H1 (cell line): ENCODE data around the gene FERMT1.

Experiments used
- GABPA ChIP-seq: IDR thresholded peaks from 2 replicates; pipeline ENCODE4 v1.6.1; 2011; ENCODE audit warnings: mild to moderate bottlenecking, low read length, moderate library complexity, borderline replicate concordance; ENCODE audit not compliant: insufficient read depth
- JUND ChIP-seq: IDR thresholded peaks from 2 replicates; pipeline ENCODE4 v1.6.1; 2011; ENCODE audit warnings: mild to moderate bottlenecking, improper control_type of control experiment, low read length
- SP4 ChIP-seq: IDR thresholded peaks from 2 replicates; pipeline ENCODE4 v1.6.1; 2012; ENCODE audit warnings: low read length, inconsistent platforms
- TF ChIP-seq, protein P1 (sequence below), 3 experiments: IDR thresholded peaks; 1 replicate in 2 of 3; 2 replicates in 1 of 3; pipeline versions ENCODE4 v1.5.1 to v1.6.1; 2011; ENCODE audit warnings: low read length in 3 of 3, mild to moderate bottlenecking in 3 of 3, inconsistent platforms in 2 of 3, low read depth in 1 of 3, moderate library complexity in 1 of 3; ENCODE audit not compliant: insufficient read depth in 1 of 3; ENCODE audit errors: control extremely low read depth in 1 of 3

DNA sequence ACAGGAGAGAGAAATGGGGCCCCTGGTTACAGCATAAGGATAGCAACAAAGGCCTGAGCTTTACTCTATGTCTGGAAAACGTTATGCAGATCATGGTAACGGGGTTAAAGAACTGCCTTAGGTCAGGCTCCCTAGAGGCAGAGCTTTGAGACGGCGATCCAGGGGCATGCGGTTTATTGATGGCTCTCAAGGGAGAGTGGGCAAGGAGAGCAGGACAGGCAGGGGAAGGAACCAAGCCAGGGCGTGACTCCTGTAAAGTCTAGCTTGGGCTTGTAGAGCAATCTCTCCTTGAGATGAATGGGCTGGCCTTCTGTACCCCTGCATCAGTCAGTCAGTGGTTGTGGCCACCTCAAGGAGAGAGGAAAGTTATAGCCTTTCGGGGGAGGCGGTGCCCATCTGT lies 12.5 kb upstream of the FERMT1 start:
- TF ChIP-seq JUND: no peak
- TF ChIP-seq, protein P1, sequence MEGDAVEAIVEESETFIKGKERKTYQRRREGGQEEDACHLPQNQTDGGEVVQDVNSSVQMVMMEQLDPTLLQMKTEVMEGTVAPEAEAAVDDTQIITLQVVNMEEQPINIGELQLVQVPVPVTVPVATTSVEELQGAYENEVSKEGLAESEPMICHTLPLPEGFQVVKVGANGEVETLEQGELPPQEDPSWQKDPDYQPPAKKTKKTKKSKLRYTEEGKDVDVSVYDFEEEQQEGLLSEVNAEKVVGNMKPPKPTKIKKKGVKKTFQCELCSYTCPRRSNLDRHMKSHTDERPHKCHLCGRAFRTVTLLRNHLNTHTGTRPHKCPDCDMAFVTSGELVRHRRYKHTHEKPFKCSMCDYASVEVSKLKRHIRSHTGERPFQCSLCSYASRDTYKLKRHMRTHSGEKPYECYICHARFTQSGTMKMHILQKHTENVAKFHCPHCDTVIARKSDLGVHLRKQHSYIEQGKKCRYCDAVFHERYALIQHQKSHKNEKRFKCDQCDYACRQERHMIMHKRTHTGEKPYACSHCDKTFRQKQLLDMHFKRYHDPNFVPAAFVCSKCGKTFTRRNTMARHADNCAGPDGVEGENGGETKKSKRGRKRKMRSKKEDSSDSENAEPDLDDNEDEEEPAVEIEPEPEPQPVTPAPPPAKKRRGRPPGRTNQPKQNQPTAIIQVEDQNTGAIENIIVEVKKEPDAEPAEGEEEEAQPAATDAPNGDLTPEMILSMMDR (IDR thresholded peaks at IDR 0.05; ENCODE audit: control extremely low read depth in 1 of 3, insufficient read depth in 1 of 3, low read depth in 1 of 3, low read length in 3 of 3): no peak
- no peak for TF ChIP-seq SP4
- TF ChIP-seq GABPA: no peak
